Endothelial cell of umbilical vein (primary cell): Measurements from ENCODE around the gene ENPP5. TPM values are rescaled to one million over a fixed set of nuclear protein-coding genes. Genes with fewer than 3 reads are reported as not detected.

Experiments used
- BruUV-seq: library from RNA; stranded (reverse); fragments of 400-500 nt; replicated peaks from 2 replicates; lab custom pipeline; 2021; lab: Mats Ljungman, UMichigan
- CTCF ChIA-PET: fragments of 300-600, 350-600 bp; sonication (Branson Sonifier 250); formaldehyde crosslinking; loops from one replicate; lab custom pipeline; 2021; ENCODE audit warnings: antibody characterized with exemption, inconsistent platforms; lab: Charles Lee
- POLR2A ChIA-PET: fragments of 300-600, 350-600 bp; sonication (Branson Sonifier 250); formaldehyde crosslinking; loops from one replicate; lab custom pipeline; 2021; ENCODE audit warnings: antibody characterized with exemption, inconsistent platforms; lab: Charles Lee
- DNase-seq: peaks from one replicate; pipeline ENCODE4 v3.0.0-alpha.2; 2011; ENCODE audit warnings: low read depth, low spot score
- FAIRE-seq: peaks from 2 replicates; lab custom pipeline; 2011; peaks lifted over from hg19 to GRCh38; lab: Jason Lieb, UNC
- H2AFZ ChIP-seq: 2 replicates; pipeline ENCODE4 v1.6.0; 2012; ENCODE audit warnings: low read depth, low read length, control low read depth, inconsistent platforms
- H3K27ac ChIP-seq: 2 replicates; pipeline ENCODE4 v1.5.1; 2011; ENCODE audit warnings: low read depth, mild to moderate bottlenecking, control low read depth, low read length, moderate library complexity; ENCODE audit not compliant: insufficient read depth
- H3K27me3 ChIP-seq, 2 experiments: 2 replicates each; pipeline versions ENCODE4 v1.6.0 to v1.6.1; 2011; ENCODE audit warnings: low read length in 2 of 2, mixed read lengths in 1 of 2; ENCODE audit not compliant: control insufficient read depth in 2 of 2, insufficient read depth in 2 of 2
- H3K36me3 ChIP-seq, 2 experiments: 2 replicates in 1 of 2; 3 replicates in 1 of 2; pipeline ENCODE4 v1.5.1; 2011; ENCODE audit warnings: low read length in 2 of 2, mild to moderate bottlenecking in 1 of 2, moderate library complexity in 1 of 2; ENCODE audit not compliant: control insufficient read depth in 2 of 2, insufficient read depth in 2 of 2; ENCODE audit errors: extremely low read depth in 1 of 2
- H3K4me1 ChIP-seq: 3 replicates; pipeline ENCODE4 v1.5.1; 2011; ENCODE audit warnings: mild to moderate bottlenecking, low read length; ENCODE audit not compliant: control insufficient read depth, insufficient read depth; ENCODE audit errors: extremely low read depth
- H3K4me2 ChIP-seq: 2 replicates; pipeline ENCODE4 v1.6.1; 2011; ENCODE audit warnings: low read length, control low read depth, mixed read lengths; ENCODE audit not compliant: insufficient read depth
- H3K4me3 ChIP-seq, 3 experiments: fragments of 200-600 bp in 1 of 3; sonication (generic), shearing (Covaris generic) in 1 of 3; replicated peaks in 1 of 3; 2 replicates each; pipeline ENCODE4 v1.5.1; 2011 to 2016; ENCODE audit warnings: control low read depth in 3 of 3, low read length in 3 of 3, mild to moderate bottlenecking in 2 of 3, inconsistent platforms in 1 of 3, low read depth in 1 of 3, moderate library complexity in 1 of 3; ENCODE audit not compliant: insufficient read depth in 1 of 3
- H3K79me2 ChIP-seq: 2 replicates; pipeline ENCODE4 v1.6.0; 2012; ENCODE audit warnings: low read length, inconsistent platforms; ENCODE audit not compliant: control insufficient read depth, insufficient read depth
- H3K9ac ChIP-seq: replicated peaks from 2 replicates; pipeline ENCODE3; 2011; ENCODE audit warnings: low read length, control low read depth; ENCODE audit not compliant: insufficient read depth; ENCODE audit errors: extremely low read depth
- H3K9me1 ChIP-seq: replicated peaks from 3 replicates; pipeline ENCODE4 v1.6.0; 2011; ENCODE audit warnings: mild to moderate bottlenecking, low read length; ENCODE audit not compliant: control insufficient read depth, insufficient read depth; ENCODE audit errors: extremely low read depth
- H3K9me3 ChIP-seq: replicated peaks from 2 replicates; pipeline ENCODE4 v1.5.1; 2012; ENCODE audit warnings: low read length, inconsistent platforms; ENCODE audit not compliant: control insufficient read depth, insufficient read depth
- H4K20me1 ChIP-seq: replicated peaks from 2 replicates; pipeline ENCODE3; 2011; ENCODE audit warnings: mild to moderate bottlenecking, low read length; ENCODE audit not compliant: control insufficient read depth, insufficient read depth; ENCODE audit errors: extremely low read depth
- CTCF ChIP-seq, 2 donors: IDR thresholded peaks; 1 replicate in 1 of 2; 2 replicates in 1 of 2; pipeline ENCODE4 v1.5.1; 2011; ENCODE audit warnings: low read length in 2 of 2, mild to moderate bottlenecking in 2 of 2, moderate library complexity in 2 of 2, control low read depth in 1 of 2, inconsistent platforms in 1 of 2, low read depth in 1 of 2; ENCODE audit not compliant: insufficient read depth in 1 of 2; ENCODE audit errors: extremely low read depth in 1 of 2
- EZH2 ChIP-seq: IDR thresholded peaks from 2 replicates; pipeline ENCODE4 v1.6.1; 2012; ENCODE audit warnings: borderline replicate concordance, low read depth, mild to moderate bottlenecking, moderate library complexity, low read length, inconsistent platforms; ENCODE audit not compliant: severe bottlenecking
- FOS ChIP-seq: IDR thresholded peaks from 2 replicates; pipeline ENCODE4 v1.6.1; 2011; ENCODE audit warnings: mild to moderate bottlenecking, low read length, moderate library complexity, borderline replicate concordance; ENCODE audit not compliant: insufficient read depth
- GATA2 ChIP-seq: IDR thresholded peaks from 2 replicates; pipeline ENCODE4 v1.7.0; 2011; ENCODE audit warnings: low read depth, mild to moderate bottlenecking, moderate library complexity, mixed read lengths, low read length; ENCODE audit not compliant: insufficient read length, insufficient read depth
- JUN ChIP-seq: IDR thresholded peaks from 2 replicates; pipeline ENCODE4 v1.6.1; 2011; ENCODE audit warnings: borderline replicate concordance, low read depth; ENCODE audit not compliant: insufficient read length, insufficient read depth
- MAX ChIP-seq: IDR thresholded peaks from 2 replicates; pipeline ENCODE4 v1.6.1; 2011; ENCODE audit not compliant: insufficient read depth, insufficient read length
- MYC ChIP-seq: IDR thresholded peaks from one replicate; pipeline ENCODE4 v1.6.1; 2011; ENCODE audit warnings: mild to moderate bottlenecking, low read depth, low read length
- POLR2A ChIP-seq: IDR thresholded peaks from 2 replicates; pipeline ENCODE4 v1.6.1; 2012; ENCODE audit warnings: low read depth, mild to moderate bottlenecking, control low read depth, low read length
- POLR2AphosphoS5 ChIP-seq: IDR thresholded peaks from 2 replicates; pipeline ENCODE4 v1.6.1; 2012; ENCODE audit warnings: low read depth, mild to moderate bottlenecking, control low read depth, low read length, moderate library complexity; ENCODE audit not compliant: insufficient read depth
- dilution Hi-C: fragments of 300-500 bp; cut with MboI; formaldehyde crosslinking; loops from one replicate; pipeline ENCODE4 v1.15.0; 2019; ENCODE audit warnings: low sequenced_read_pairs; ENCODE audit not compliant: extremely low pct_ligation_motif_present
- intact Hi-C: fragments of 100-400 bp; cut with micrococcal nuclease; formaldehyde crosslinking; loops from one replicate; pipeline ENCODE4 v1.10.0; 2022
- polyA plus RNA-seq, 4 experiments: library from polyadenylated mRNA; depleted of rRNA in 3 of 4; stranded (reverse) in 3 of 4; unstranded in 1 of 4; fragments of >200 nt; gene quantifications; 2 replicates each; pipeline versions ENCODE4 v1.2.1 to v1.2.3, GENCODE V29; 2011 to 2012; ENCODE audit warnings: missing spikeins in 1 of 4
- total RNA-seq: library from RNA; stranded (reverse); gene quantifications from 2 replicates; pipeline ENCODE4 v1.2.3, GENCODE V29; 2021

ENPP5 gene
- total and polyA plus RNA-seq, 2 donors (not counting 3 experiments of a cell fraction or from before 2014, with no cell fraction given), result not detected

- Histone ChIP-seq H2AFZ (no peak overlapping the region), H3K79me2 (no peaks in the 10 kb centered on the region), H4K20me1 (no peaks in the 10 kb centered on the region), H3K9me1 (peaks cover 3% of the 10 kb centered on the region), H3K9me3 (no peaks in the 10 kb centered on the region), H3K27me3 (peaks cover 2% of the 10 kb centered on the region in 2 experiments), H3K36me3 (no peaks in the 10 kb centered on the region), H3K27ac (no peak overlapping the region), H3K9ac (no peak overlapping the region), H3K4me2 (no peak overlapping the region), H3K4me1 (peaks cover 5% of the 10 kb centered on the region), H3K4me3 (no peak overlapping the region)
- ChIA-PET POLR2A (no interaction called here), CTCF (no interaction called here)
- FAIRE-seq (no peak), DNase-seq (no peak)
- intact Hi-C loops, result no loop called here
- BruUV-seq, result no TSS peak
- TF ChIP-seq GATA2 (no peak), FOS (no peak), MYC (no peak), MAX (no peak), EZH2 (no peak), POLR2A (no peak), CTCF (IDR thresholded peaks at IDR 0.05; ENCODE audit: extremely low read depth in 1 of 2, insufficient read depth in 1 of 2, low read depth in 1 of 2, low read length in 2 of 2) (no peak), JUN (no peak), POLR2AphosphoS5 (no peak)
- dilution Hi-C loops, result no loop called here
Measured at GRCh38 chr6:46135176-46135575, 35.6 kb downstream of the ENPP5 start.
